Measurements from ENCODE around the gene ADAM8.

ADAM8 gene

DNA sequence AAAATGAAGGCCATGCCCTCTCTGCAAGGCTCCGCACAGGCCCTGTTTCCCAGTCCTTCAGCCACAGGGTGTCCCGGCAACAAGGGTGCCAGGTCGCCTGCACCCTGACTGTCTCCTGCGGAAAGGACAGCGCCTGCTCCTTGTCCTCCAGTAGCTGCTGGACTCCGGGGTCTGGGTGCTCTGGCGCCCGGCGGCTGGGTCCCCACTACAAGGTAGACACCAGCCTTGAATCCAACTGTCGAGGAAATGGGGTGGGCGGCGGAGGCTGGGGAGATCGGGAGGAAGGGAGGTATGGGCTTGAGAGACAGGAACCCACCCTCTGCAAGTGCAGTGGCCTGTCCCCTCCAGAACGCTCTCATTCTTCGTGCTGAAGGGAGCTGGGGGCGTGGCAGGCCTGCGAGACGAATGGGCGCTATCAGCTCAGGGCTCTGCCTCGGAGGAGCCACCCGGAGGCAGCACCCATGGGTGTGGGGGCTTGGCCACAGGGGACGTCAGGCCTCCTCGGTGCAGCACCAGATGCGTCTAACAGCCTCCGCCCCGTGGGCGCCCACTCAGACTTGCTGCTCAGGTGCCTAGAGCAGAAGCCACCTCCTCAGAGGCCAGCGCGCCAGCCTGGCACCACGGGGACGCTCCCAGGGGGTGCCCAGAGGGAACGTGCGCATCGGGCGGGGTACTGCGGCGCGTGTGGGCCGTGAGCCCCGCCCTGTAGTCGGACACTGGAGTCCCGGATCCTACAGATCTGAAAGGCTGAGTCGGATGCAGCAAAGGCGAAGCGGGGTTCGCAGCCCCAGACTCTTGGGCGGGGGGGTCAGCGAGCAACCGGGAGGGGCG is 15.6 kb downstream of the ADAM8 start:
- Histone ChIP-seq H3K4me3 (ENCODE audit: low read length in 2 of 2) (peak overlapping the region; percentile 58 to 74), H3K9me3 (ENCODE audit: control insufficient read depth in 2 of 2, low read length in 2 of 2) (no peaks in the 10 kb centered on the region), H3K9ac (ENCODE audit: low read depth in 1 of 2, low read length in 2 of 2) (peak overlapping the region; percentile 72 to 82), H3K36me3 (ENCODE audit: control insufficient read depth in 2 of 2, insufficient read depth in 2 of 2, low read length in 2 of 2) (no peaks in the 10 kb centered on the region), H3K4me1 (ENCODE audit: control insufficient read depth in 2 of 2, insufficient read depth in 2 of 2, low read length in 2 of 2) (peaks cover 47 to 53% of the 10 kb centered on the region in 2 donors), H3K27ac (ENCODE audit: low read depth in 2 of 2, low read length in 2 of 2) (peak overlapping the region; percentile 87 to 91), H3K27me3 (ENCODE audit: control insufficient read depth in 2 of 2, insufficient read depth in 2 of 2, low read length in 2 of 2) (no peaks in the 10 kb centered on the region)

DNA sequence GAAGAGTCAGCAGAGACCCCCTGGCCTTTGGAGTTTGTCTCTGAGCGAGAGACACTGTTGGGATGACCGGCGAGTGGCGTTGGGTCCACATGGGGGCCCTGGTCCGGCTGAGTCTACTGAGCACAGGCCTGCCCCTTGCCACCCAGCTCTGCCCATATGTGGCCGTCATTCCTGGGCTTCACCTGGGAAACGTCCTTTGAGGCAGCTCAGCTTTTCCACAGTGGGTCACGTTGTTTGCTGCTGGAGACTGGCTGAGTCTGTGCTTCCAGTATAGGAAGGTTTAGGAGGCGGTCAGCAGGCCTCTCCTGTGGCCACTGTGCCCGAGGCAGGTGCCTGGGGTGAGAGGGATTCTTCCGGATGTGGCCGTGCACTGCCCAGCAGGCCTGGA is 17.1 kb downstream of the ADAM8 start:
- Histone ChIP-seq H3K27ac (ENCODE audit: low read depth in 2 of 2, low read length in 2 of 2) (peak overlapping the region; percentile 12 to 52), H3K4me1 (ENCODE audit: control insufficient read depth in 2 of 2, insufficient read depth in 2 of 2, low read length in 2 of 2) (peaks cover 44 to 51% of the 10 kb centered on the region in 2 donors), H3K27me3 (ENCODE audit: control insufficient read depth in 2 of 2, insufficient read depth in 2 of 2, low read length in 2 of 2) (no peaks in the 10 kb centered on the region), H3K36me3 (ENCODE audit: control insufficient read depth in 2 of 2, insufficient read depth in 2 of 2, low read length in 2 of 2) (no peaks in the 10 kb centered on the region), H3K9ac (ENCODE audit: low read depth in 1 of 2, low read length in 2 of 2) (no peak overlapping the region), H3K4me3 (ENCODE audit: low read length in 2 of 2) (no peak overlapping the region), H3K9me3 (ENCODE audit: control insufficient read depth in 2 of 2, low read length in 2 of 2) (no peaks in the 10 kb centered on the region)

DNA sequence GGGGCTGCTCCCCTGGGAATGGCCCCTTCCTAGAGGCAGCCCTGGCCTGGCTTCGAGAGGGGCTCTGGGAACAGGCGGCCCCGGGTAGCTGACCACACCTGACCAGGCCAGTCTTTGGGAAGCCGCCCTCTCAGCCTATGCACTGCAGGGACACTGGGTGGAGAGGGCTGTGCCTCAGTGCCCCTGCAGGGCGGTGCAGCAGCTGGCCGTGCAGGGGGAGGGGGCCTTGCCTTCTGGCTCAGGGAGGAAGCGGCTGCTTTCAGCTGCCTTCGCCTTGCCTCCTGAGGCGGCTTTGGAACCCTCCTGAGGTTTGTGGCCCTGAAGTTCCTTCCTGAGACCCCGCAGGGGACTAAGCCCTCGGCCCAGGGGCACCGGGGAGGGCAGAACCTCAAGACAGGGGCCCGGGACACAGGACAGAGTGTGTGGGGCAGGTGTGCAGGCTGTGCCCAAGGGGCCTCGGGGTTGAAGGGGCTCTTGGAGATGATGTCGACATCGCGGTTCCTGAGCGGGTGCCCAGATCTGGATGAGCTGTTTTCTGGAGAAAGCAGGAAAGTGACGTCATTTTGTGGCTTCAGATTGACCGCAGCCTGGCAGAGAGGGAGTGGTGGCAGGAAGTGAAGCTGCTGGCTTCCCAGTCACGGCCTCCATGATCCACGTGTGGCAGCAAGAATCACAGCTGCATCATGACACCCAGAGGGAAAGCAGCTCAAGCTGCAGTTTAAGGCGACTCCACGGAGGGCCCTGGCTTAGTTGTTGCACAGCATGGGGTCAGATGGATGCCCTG is 17.7 kb downstream of the ADAM8 start:
- Histone ChIP-seq H3K27ac (ENCODE audit: low read depth in 2 of 2, low read length in 2 of 2) (peak overlapping the region; percentile 56 to 67), H3K4me3 (ENCODE audit: low read length in 2 of 2) (no peak overlapping the region), H3K9ac (ENCODE audit: low read depth in 1 of 2, low read length in 2 of 2) (no peak overlapping the region), H3K9me3 (ENCODE audit: control insufficient read depth in 2 of 2, low read length in 2 of 2) (no peaks in the 10 kb centered on the region), H3K27me3 (ENCODE audit: control insufficient read depth in 2 of 2, insufficient read depth in 2 of 2, low read length in 2 of 2) (no peaks in the 10 kb centered on the region), H3K36me3 (ENCODE audit: control insufficient read depth in 2 of 2, insufficient read depth in 2 of 2, low read length in 2 of 2) (no peaks in the 10 kb centered on the region), H3K4me1 (ENCODE audit: control insufficient read depth in 2 of 2, insufficient read depth in 2 of 2, low read length in 2 of 2) (peaks cover 38 to 45% of the 10 kb centered on the region in 2 donors)

DNA sequence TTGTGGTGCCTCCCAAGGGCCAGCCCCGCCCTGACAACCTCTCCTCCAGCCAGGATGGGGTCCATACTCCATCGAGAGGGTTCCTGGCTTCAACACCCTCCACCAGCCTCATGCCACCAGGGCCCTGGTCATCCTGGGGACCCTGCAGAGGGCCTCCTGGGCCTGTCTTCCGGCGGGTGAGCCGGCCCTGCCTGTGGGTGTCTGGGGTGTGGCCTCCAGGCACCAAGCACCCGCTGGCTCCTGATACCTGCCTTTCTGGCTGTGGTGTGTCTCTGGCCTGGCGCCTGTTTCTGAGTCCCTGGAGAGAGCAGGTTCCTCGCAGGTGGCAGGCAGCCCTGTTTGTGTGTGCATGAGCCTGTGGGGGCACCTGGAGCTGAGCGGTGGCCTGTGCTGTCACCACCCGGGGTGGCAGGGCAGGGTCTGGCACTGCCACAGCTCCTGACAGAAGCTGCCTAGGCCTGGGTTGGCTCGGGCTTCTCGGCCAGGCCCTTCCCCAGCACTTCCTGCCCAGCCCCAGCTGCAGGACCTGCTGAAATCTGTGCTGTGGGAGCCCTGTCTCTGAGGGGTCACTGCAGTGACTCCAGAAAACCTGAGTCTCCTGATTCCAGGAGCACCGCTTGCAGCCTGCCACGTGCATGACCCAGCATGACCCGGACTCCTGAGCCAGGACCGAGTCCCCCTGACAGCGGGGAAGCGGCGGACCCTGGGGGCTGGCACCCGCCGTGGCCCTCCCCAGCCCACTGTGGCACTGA is 18.4 kb downstream of the ADAM8 start:
- H3K4me3 ChIP-seq (ENCODE audit: low read length in 2 of 2) = peak overlapping the region; percentile 54 to 56

DNA sequence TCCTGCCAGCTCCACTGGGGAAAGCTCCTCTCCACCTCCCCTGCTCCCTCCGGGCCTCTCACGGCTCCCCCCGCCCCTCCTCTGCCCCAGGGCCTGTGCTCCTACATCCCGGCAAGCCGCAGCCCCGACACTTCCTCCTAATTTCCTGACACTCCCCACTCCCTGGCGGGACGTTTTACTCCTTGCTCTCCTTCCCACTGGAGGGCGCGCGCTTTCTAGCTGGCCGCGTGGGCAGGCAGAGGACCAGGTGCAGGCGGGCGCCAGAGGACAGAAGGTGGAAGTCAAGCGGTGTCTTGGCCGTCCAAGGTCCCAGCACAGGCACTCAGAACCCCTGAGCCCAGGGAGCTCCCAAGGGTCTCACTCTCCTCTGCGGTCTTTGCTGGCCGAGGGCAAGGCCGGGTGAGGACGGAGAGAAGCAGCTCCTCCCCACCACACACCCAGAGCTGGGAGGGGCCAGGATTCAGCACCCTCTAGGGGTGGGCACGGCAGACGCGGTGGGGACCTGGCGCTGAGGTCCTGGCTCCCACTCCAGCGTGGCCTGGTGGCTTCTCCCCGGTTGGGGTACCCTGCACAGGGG is 19.1 kb downstream of the ADAM8 start:
- H3K9me3 ChIP-seq (ENCODE audit: control insufficient read depth in 2 of 2, low read length in 2 of 2) = no peaks in the 10 kb centered on the region
- peak overlapping the region; percentile 54 to 56 for H3K4me3 ChIP-seq (ENCODE audit: low read length in 2 of 2)
- peak overlapping the region; percentile 14 to 52 for H3K9ac ChIP-seq (ENCODE audit: low read depth in 1 of 2, low read length in 2 of 2)
- H3K27ac ChIP-seq (ENCODE audit: low read depth in 2 of 2, low read length in 2 of 2) = peak overlapping the region; percentile 56 to 67
- no peaks in the 10 kb centered on the region for H3K27me3 ChIP-seq (ENCODE audit: control insufficient read depth in 2 of 2, insufficient read depth in 2 of 2, low read length in 2 of 2)
- H3K36me3 ChIP-seq (ENCODE audit: control insufficient read depth in 2 of 2, insufficient read depth in 2 of 2, low read length in 2 of 2) = no peaks in the 10 kb centered on the region
- peaks cover 28 to 31% of the 10 kb centered on the region in 2 donors for H3K4me1 ChIP-seq (ENCODE audit: control insufficient read depth in 2 of 2, insufficient read depth in 2 of 2, low read length in 2 of 2)

More for the DNA sequence above, 18.4 kb downstream of the ADAM8 start:
- Histone ChIP-seq H3K27me3 (ENCODE audit: control insufficient read depth in 2 of 2, insufficient read depth in 2 of 2, low read length in 2 of 2) (no peaks in the 10 kb centered on the region), H3K36me3 (ENCODE audit: control insufficient read depth in 2 of 2, insufficient read depth in 2 of 2, low read length in 2 of 2) (no peaks in the 10 kb centered on the region), H3K9ac (ENCODE audit: low read depth in 1 of 2, low read length in 2 of 2) (peak overlapping the region; percentile 14 to 52), H3K27ac (ENCODE audit: low read depth in 2 of 2, low read length in 2 of 2) (peak overlapping the region; percentile 56 to 67), H3K9me3 (ENCODE audit: control insufficient read depth in 2 of 2, low read length in 2 of 2) (no peaks in the 10 kb centered on the region), H3K4me1 (ENCODE audit: control insufficient read depth in 2 of 2, insufficient read depth in 2 of 2, low read length in 2 of 2) (peaks cover 34 to 37% of the 10 kb centered on the region in 2 donors)

DNA sequence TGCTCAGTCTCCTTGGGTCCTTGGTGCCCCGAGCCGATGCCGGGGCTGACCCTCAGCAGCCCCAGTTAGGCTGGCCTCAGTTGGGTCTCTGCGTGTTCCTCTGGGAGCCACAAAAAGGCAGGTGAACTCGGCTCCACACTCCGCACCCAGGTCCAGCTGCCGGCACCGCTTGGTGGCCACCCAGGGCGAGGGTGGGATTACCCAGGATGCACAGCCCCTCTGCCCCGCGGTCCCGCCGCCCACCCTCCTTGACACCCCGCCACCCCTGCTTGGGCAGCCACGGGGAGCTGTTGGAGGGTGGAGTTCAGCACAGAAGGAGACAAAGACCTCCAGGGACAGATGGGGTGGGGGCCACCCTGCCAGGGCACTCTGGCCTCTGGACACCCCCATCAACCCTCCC is 21.3 kb downstream of the ADAM8 start:
- H3K36me3 ChIP-seq (ENCODE audit: control insufficient read depth in 2 of 2, insufficient read depth in 2 of 2, low read length in 2 of 2) = no peaks in the 10 kb centered on the region
- H3K9me3 ChIP-seq (ENCODE audit: control insufficient read depth in 2 of 2, low read length in 2 of 2) = no peaks in the 10 kb centered on the region
- H3K27me3 ChIP-seq (ENCODE audit: control insufficient read depth in 2 of 2, insufficient read depth in 2 of 2, low read length in 2 of 2) = peaks cover 0 to 1% of the 10 kb centered on the region in 2 donors
- peaks cover 14 to 23% of the 10 kb centered on the region in 2 donors for H3K4me1 ChIP-seq (ENCODE audit: control insufficient read depth in 2 of 2, insufficient read depth in 2 of 2, low read length in 2 of 2)
- H3K27ac ChIP-seq (ENCODE audit: low read depth in 2 of 2, low read length in 2 of 2) = no peak overlapping the region
- H3K4me3 ChIP-seq (ENCODE audit: low read length in 2 of 2) = no peak overlapping the region
- H3K9ac ChIP-seq (ENCODE audit: low read depth in 1 of 2, low read length in 2 of 2) = no peak overlapping the region

DNA sequence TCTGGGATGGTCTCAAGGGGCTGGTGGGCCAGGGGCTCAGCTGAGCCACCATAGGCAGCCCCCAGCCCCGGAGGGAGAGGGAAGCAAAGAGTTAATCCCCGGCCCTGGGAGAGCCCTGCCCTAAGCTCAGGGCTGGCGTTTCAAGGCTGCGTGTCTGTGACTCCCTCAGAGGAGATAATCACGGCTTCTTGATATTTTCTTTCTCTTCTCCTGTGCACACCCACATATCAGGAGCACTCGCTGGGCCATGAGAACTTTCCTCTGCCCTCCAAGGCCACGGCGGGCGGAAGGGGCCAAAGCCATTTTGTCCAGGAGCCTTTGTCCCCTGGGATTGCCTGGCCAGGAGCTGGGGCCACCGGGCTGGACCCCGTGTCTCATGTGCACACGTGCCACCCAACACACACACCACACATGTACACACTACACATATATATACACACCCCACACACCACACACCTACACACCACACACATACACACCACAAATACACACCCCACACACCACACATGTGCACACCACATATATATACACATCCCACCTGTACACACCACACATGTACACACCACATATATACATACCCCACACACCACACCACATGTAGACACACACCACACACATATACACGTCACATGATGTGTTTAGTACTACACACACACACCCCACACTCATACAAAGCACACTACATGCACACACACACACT is 22.1 kb downstream of the ADAM8 start:
- Histone ChIP-seq H3K4me1 (ENCODE audit: control insufficient read depth in 2 of 2, insufficient read depth in 2 of 2, low read length in 2 of 2) (peaks cover 14 to 23% of the 10 kb centered on the region in 2 donors), H3K27me3 (ENCODE audit: control insufficient read depth in 2 of 2, insufficient read depth in 2 of 2, low read length in 2 of 2) (peaks cover 0 to 7% of the 10 kb centered on the region in 2 donors), H3K27ac (ENCODE audit: low read depth in 2 of 2, low read length in 2 of 2) (no peak overlapping the region)

DNA sequence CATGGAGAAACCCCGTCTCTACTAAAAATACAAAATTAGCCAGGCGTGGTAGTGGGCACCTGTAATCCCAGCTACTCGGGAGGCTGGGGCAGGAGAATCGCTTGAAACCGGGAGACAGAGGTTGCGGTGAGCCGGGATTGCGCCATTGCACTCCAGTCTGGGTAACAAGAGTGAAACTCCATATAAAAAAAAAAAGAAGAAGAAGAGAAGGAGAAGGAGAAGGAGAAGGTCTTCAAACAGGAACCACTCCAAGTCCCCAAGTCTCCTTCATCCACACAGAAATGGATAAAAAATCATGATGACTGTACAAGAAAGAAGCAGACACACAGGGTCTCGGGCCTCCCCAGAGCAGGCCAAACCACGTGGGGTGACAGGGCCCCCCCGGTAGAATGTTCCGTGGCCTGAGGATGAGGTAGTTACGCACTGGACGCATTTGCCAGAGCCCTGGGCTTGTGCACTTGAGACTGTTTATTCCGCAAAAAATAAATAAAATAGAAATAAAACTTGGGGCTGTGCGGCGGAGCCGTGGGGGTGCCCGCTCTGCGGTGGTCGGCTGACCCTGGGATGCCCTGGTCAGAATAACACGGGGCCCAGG is 23.2 kb downstream of the ADAM8 start:
- Histone ChIP-seq H3K27me3 (ENCODE audit: control insufficient read depth in 2 of 2, insufficient read depth in 2 of 2, low read length in 2 of 2) (peaks cover 2 to 8% of the 10 kb centered on the region in 2 donors), H3K4me3 (ENCODE audit: low read length in 2 of 2) (no peak overlapping the region), H3K27ac (ENCODE audit: low read depth in 2 of 2, low read length in 2 of 2) (no peak overlapping the region)

More for the DNA sequence above, 22.1 kb downstream of the ADAM8 start:
- H3K9ac ChIP-seq (ENCODE audit: low read depth in 1 of 2, low read length in 2 of 2) = no peak overlapping the region
- H3K4me3 ChIP-seq (ENCODE audit: low read length in 2 of 2) = no peak overlapping the region
- H3K36me3 ChIP-seq (ENCODE audit: control insufficient read depth in 2 of 2, insufficient read depth in 2 of 2, low read length in 2 of 2) = no peaks in the 10 kb centered on the region
- H3K9me3 ChIP-seq (ENCODE audit: control insufficient read depth in 2 of 2, low read length in 2 of 2) = no peaks in the 10 kb centered on the region

DNA sequence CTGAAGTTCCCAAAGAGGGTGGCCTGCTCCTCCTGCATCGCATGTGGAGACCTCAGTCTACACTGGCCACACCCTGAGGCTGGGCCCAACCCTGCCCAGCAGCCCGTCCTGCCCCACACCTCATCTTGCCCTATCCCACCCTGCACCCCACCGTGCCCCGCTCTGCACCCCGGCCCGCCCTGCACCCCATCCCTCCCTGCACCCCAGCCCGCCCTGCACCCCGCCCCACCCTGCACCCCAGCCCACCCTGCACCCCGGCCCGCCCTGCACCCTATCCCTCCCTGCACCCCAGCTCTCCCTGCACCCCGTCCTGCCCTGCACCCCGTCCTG is 24.5 kb downstream of the ADAM8 start:
- H3K27ac ChIP-seq (ENCODE audit: low read depth in 2 of 2, low read length in 2 of 2) = no peak overlapping the region
- H3K9ac ChIP-seq (ENCODE audit: low read depth in 1 of 2, low read length in 2 of 2) = no peak overlapping the region
- H3K9me3 ChIP-seq (ENCODE audit: control insufficient read depth in 2 of 2, low read length in 2 of 2) = no peaks in the 10 kb centered on the region
- no peak overlapping the region for H3K4me3 ChIP-seq (ENCODE audit: low read length in 2 of 2)
- H3K27me3 ChIP-seq (ENCODE audit: control insufficient read depth in 2 of 2, insufficient read depth in 2 of 2, low read length in 2 of 2) = peaks cover 7 to 14% of the 10 kb centered on the region in 2 donors
- peaks cover 0 to 1% of the 10 kb centered on the region in 2 donors for H3K4me1 ChIP-seq (ENCODE audit: control insufficient read depth in 2 of 2, insufficient read depth in 2 of 2, low read length in 2 of 2)
- no peaks in the 10 kb centered on the region for H3K36me3 ChIP-seq (ENCODE audit: control insufficient read depth in 2 of 2, insufficient read depth in 2 of 2, low read length in 2 of 2)

More for the DNA sequence above, 23.2 kb downstream of the ADAM8 start:
- Histone ChIP-seq H3K36me3 (ENCODE audit: control insufficient read depth in 2 of 2, insufficient read depth in 2 of 2, low read length in 2 of 2) (no peaks in the 10 kb centered on the region), H3K9me3 (ENCODE audit: control insufficient read depth in 2 of 2, low read length in 2 of 2) (no peaks in the 10 kb centered on the region), H3K9ac (ENCODE audit: low read depth in 1 of 2, low read length in 2 of 2) (no peak overlapping the region), H3K4me1 (ENCODE audit: control insufficient read depth in 2 of 2, insufficient read depth in 2 of 2, low read length in 2 of 2) (peaks cover 10 to 14% of the 10 kb centered on the region in 2 donors)
